ENCODE results near the gene LNX1.
"Not testable (repeated sequence)": the region's sequence is repeated elsewhere in the genome, so short reads cannot be mapped to it uniquely, and the experiment has no call there.

Gene LNX1

DNA sequence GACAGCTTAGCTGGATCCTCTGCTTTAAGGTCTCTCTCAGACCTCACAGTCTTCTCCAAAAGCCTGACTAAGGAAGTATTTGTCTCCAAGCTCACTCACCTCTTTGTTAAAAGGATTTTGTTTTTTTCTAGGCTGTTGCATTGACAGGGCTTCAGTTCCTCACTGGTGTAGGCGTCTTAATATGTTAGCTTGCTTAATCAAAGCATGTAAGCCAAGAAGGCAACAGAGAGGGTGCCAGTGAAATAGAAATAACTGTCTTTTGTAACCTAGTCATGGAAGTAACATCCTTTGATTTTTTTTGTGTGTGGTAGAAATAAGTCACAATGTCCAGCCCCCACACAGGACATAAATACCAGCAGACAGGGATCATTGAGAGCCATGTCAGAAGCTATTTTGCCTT lies 155.0 kb downstream of the LNX1 start:
- H3K27me3 Mint-ChIP-seq = no peaks in the 10 kb centered on the region
- H3K4me3 Mint-ChIP-seq = no peak overlapping the region
- DNase-seq (no peak), ATAC-seq (no peak)
- peaks cover 41% of the 10 kb centered on the region for H3K36me3 Mint-ChIP-seq (ENCODE audit: low read depth)
- H3K9me3 Mint-ChIP-seq = no peaks in the 10 kb centered on the region
- peaks cover 7% of the 10 kb centered on the region for H3K4me1 Mint-ChIP-seq
- no peak overlapping the region for H3K27ac Mint-ChIP-seq

DNA sequence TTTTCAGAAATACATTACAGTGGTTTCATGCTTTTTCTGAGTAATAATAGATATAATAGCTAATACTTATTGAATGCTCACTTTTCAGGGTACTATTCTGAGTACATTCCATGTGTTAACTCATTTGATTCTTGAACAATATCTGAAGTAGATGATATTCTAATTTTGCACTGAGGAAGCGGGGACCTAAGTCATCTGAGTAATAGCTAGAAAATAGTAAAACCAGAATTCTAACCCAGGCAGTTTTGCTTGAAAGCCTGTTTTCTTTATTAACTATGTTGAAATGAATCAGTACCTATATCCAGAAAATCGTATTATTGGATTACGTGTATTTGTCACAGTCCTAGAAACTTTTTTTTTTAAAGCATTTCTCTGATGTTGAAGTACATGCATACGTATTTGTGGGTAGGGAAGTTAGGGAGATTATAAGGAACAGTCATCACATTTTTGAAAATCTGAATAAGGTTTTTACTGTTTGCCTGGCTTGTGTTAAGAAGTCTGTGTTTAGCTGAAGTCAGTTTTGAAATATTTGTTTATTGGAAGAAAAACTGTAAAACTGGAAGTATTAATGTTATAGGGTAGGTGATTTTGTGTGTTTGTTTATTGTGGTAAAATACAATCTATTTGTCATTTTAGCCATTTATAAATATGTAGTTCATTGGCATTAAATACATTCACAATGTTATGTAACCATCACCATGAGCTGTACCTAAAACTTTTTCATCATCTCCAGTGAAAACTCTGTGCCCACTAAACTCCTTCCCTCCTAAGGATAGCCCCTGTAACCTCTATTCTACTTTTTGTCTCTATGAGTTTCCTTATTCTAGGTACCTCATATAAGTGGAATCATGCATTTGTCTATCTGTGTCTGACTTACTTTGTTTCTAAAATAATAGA lies 158.5 kb downstream of the LNX1 start:
- no peaks in the 10 kb centered on the region for H3K9me3 Mint-ChIP-seq
- H3K4me3 Mint-ChIP-seq = no peak overlapping the region
- H3K27me3 Mint-ChIP-seq = no peaks in the 10 kb centered on the region
- peaks cover 17% of the 10 kb centered on the region for H3K4me1 Mint-ChIP-seq
- peaks cover 56% of the 10 kb centered on the region for H3K36me3 Mint-ChIP-seq (ENCODE audit: low read depth)
- no peak for DNase-seq
- ATAC-seq = no peak
- no peak overlapping the region for H3K27ac Mint-ChIP-seq

DNA sequence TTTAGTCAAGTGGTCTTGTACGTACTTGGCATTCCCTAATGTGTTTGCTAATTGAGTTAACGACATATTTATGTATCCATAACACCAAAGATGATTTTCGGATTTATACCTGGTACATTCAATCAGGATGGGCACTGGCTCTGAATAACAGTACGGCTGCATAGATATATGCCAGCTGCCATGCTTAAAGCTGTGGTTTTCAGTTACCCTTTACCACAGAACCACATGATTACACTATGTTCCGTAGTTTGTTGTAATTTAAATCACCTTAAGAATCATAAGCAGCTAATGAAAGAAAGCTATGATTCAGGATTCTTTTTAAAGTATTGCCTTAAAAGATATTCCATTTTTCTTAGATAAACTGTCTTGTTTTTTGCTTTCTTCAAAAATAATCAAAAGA lies 160.2 kb downstream of the LNX1 start:
- H3K27me3 Mint-ChIP-seq = no peaks in the 10 kb centered on the region
- H3K27ac Mint-ChIP-seq = no peak overlapping the region
- ATAC-seq (peak; percentile 90), DNase-seq (no peak)
- peaks cover 17% of the 10 kb centered on the region for H3K4me1 Mint-ChIP-seq
- no peak overlapping the region for H3K4me3 Mint-ChIP-seq
- H3K36me3 Mint-ChIP-seq (ENCODE audit: low read depth) = peaks cover 56% of the 10 kb centered on the region
- no peaks in the 10 kb centered on the region for H3K9me3 Mint-ChIP-seq

DNA sequence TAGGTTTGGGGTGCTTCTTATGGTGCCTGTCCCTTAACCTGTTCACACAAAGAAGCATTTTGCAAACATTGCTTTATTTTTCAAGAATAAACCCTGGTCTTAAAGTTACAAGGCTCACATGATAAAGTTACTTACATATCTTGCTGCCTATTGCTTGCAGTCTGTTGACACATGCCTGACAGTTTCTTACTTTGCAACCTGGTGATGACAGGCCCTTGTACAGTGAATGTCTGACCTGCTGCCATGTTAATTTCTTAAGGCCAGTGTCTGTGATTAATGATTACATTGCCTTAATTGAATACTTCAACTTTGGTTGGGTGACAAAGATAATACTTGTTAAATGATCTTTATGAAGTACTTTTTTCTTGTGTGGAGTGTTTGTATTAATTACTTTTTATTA lies 163.9 kb downstream of the LNX1 start:
- no peak overlapping the region for H3K27ac Mint-ChIP-seq
- no peak overlapping the region for H3K4me3 Mint-ChIP-seq
- H3K4me1 Mint-ChIP-seq = peaks cover 15% of the 10 kb centered on the region
- H3K36me3 Mint-ChIP-seq (ENCODE audit: low read depth) = peaks cover 36% of the 10 kb centered on the region
- H3K27me3 Mint-ChIP-seq = no peaks in the 10 kb centered on the region
- ATAC-seq (no peak), DNase-seq (no peak)
- H3K9me3 Mint-ChIP-seq = no peaks in the 10 kb centered on the region

DNA sequence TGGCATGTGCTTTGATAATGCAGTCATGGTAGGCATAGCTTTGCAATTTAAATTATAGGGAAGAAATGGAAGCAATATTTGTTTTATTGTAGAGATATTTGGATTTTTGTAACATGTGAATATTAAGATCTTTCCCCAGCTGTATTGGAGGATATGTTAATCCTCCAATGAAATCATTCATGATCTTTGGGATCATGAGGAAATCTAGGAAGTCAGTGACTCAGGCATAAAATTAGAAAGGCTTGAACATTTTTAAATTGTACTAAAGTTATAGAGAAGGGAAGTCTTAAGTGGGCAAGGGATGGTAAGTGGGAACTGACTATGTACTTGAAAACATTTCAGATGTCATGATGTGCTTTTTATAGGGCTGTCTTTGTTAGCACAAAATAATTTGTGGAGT lies 167.0 kb downstream of the LNX1 start:
- no peaks in the 10 kb centered on the region for H3K27me3 Mint-ChIP-seq

DNA sequence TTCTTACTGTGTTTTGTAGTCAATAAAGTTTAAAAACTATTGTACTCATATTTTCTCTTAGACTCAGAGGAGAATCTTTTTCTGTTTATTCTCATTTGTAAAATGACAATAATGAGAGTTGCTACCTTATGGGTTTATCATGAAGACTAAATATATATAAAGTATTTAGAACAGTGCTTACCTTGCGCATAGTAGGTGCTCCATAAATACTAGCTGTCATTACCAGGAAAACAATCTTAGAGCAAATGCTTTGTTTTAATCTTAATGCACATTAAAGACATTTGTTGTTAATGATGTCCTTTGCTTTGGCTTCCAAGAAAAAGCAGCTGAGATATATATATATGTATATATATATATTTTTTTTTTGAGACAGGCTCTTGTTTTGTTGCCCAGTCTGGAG lies 168.9 kb downstream of the LNX1 start:
- Mint-ChIP-seq H3K4me1 (no peaks in the 10 kb centered on the region), H3K27ac (no peak overlapping the region), H3K27me3 (no peaks in the 10 kb centered on the region), H3K36me3 (ENCODE audit: low read depth) (peaks cover 25% of the 10 kb centered on the region), H3K4me3 (no peak overlapping the region), H3K9me3 (no peaks in the 10 kb centered on the region)
- ATAC-seq (no peak), DNase-seq (no peak)

More for the DNA sequence above, 167.0 kb downstream of the LNX1 start:
- peaks cover 27% of the 10 kb centered on the region for H3K36me3 Mint-ChIP-seq (ENCODE audit: low read depth)
- DNase-seq (no peak), ATAC-seq (no peak)
- no peak overlapping the region for H3K4me3 Mint-ChIP-seq
- H3K27ac Mint-ChIP-seq = no peak overlapping the region
- H3K9me3 Mint-ChIP-seq = no peaks in the 10 kb centered on the region
- no peaks in the 10 kb centered on the region for H3K4me1 Mint-ChIP-seq

DNA sequence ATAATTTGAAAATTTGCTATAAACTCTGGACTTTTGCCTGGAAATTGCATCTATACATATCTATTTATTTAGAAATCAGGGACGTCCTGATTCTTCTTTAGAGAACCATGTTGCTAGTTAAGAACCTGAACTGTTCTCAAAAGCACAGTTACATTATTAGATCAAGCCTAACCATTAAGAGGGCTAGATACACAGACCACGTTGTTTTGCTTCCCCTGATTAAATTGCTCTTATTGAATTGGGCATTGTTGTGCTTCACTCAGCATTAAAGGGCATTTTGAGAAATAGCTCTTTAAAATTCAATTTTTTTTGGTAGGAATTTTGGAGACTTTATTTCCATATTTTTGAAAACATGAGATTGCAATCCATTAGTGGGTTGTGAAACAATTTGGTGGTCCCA lies 169.5 kb downstream of the LNX1 start:
- no peak overlapping the region for H3K27ac Mint-ChIP-seq
- ATAC-seq (no peak), DNase-seq (no peak)
- H3K4me1 Mint-ChIP-seq = no peaks in the 10 kb centered on the region
- H3K9me3 Mint-ChIP-seq = no peaks in the 10 kb centered on the region
- H3K36me3 Mint-ChIP-seq (ENCODE audit: low read depth) = peaks cover 26% of the 10 kb centered on the region
- H3K27me3 Mint-ChIP-seq = no peaks in the 10 kb centered on the region
- no peak overlapping the region for H3K4me3 Mint-ChIP-seq

DNA sequence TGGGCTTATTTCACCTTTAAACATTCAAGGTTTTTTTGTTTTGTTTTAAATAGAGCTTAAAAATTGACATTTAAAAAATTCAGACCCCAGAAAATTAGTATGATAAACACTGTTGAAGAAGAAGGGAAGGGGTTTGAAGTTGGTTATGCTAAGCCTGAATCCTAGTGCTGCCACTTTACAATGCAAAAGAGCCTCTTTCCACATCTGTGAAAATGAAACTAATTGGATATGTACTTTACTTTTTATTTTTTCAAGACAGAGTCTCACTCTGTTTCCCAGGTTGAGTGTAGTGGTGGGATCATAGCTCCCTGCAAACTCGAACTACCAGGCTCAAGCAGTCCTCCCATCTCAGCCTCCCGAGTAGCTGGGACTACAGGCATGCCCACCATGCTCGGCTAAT lies 172.1 kb downstream of the LNX1 start:
- Mint-ChIP-seq H3K4me3 (no peak overlapping the region), H3K4me1 (peaks cover 11% of the 10 kb centered on the region), H3K27me3 (no peaks in the 10 kb centered on the region), H3K27ac (no peak overlapping the region), H3K9me3 (no peaks in the 10 kb centered on the region), H3K36me3 (ENCODE audit: low read depth) (peaks cover 33% of the 10 kb centered on the region)
- ATAC-seq = no peak
- DNase-seq = no peak

DNA sequence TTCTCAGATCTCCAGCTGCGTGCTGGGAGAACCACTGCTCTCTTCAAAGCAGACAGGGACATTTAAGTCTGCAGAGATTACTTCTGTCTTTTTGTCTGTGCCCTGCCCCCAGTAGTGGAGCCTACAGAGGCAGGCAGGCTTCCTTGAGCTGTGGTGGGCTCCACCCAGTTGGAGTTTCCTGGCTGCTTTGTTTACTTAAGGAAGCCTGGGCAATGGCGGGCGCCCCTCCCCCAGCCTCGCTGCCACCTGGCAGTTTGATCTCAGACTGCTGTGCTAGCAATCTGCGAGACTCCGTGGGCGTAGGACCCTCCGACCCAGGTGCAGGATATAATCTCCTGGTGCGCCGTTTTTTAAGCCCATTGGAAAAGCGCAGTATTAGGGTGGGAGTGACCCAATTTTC lies 181.8 kb downstream of the LNX1 start:
- H3K4me3 Mint-ChIP-seq = not testable (repeated sequence)

More for the DNA sequence above, 181.8 kb downstream of the LNX1 start:
- not testable (repeated sequence) for H3K9me3 Mint-ChIP-seq, ATAC-seq, DNase-seq, H3K27me3 Mint-ChIP-seq, H3K27ac Mint-ChIP-seq
- H3K36me3 Mint-ChIP-seq (ENCODE audit: low read depth) = peaks cover 47% of the 10 kb centered on the region
- H3K4me1 Mint-ChIP-seq = peaks cover 37% of the 10 kb centered on the region
